ENCODE measurements around the gene SLC47A2. TPM values are rescaled to one million over a fixed set of nuclear protein-coding genes. Genes with fewer than 3 reads are reported as not detected.

SLC47A2 gene
- total RNA-seq, 2 donors from 2014 or later = not detected

- Histone ChIP-seq H3K9me3 (no peaks in the 10 kb centered on the region), H3K27ac (no peak overlapping the region), H3K36me3 (no peaks in the 10 kb centered on the region), H3K4me1 (replicated peaks) (no peaks in the 10 kb centered on the region), H3K27me3 (replicated peaks; ENCODE audit: insufficient read depth) (no peaks in the 10 kb centered on the region), H3K4me3 (no peak overlapping the region)
- intact Hi-C loops (cut with DNase I) = no loop called here
- WGBS = 94% methylated on average over 10 of the region's 10 CpGs
- TF ChIP-seq POLR2A (IDR thresholded peaks at IDR 0.05) = no peak
- no peak for TF ChIP-seq POLR2AphosphoS5 (IDR thresholded peaks at IDR 0.05)
- no peak for TF ChIP-seq CTCF (IDR thresholded peaks at IDR 0.05)
- no peak for DNase-seq (ENCODE audit: low spot score)
Measured at GRCh38 chr17:19717411-19717908, 1.1 kb upstream of the SLC47A2 start.

GRCh38 chr17:19717031-19717360 lies 612 bp upstream of the SLC47A2 start:
- H3K9me3 ChIP-seq = no peaks in the 10 kb centered on the region
- H3K27me3 ChIP-seq (replicated peaks; ENCODE audit: insufficient read depth) = no peaks in the 10 kb centered on the region
- no peak overlapping the region for H3K27ac ChIP-seq
- no peaks in the 10 kb centered on the region for H3K36me3 ChIP-seq
- TF ChIP-seq POLR2AphosphoS5 (IDR thresholded peaks at IDR 0.05) (no peak), POLR2A (IDR thresholded peaks at IDR 0.05) (no peak), CTCF (IDR thresholded peaks at IDR 0.05) (no peak)
- DNase-seq (ENCODE audit: low spot score) = no peak
- intact Hi-C loops (cut with DNase I) = no loop called here
- no peaks in the 10 kb centered on the region for H3K4me1 ChIP-seq (replicated peaks)
- 98% methylated on average over 7 of the region's 7 CpGs for WGBS
- no peak overlapping the region for H3K4me3 ChIP-seq

GRCh38 chr17:19714542-19715411 lies 1.6 kb downstream of the SLC47A2 start:
- 82% methylated on average over 24 of the region's 27 CpGs for WGBS
- Histone ChIP-seq H3K4me3 (no peak overlapping the region), H3K36me3 (no peaks in the 10 kb centered on the region), H3K27ac (no peak overlapping the region), H3K27me3 (replicated peaks; ENCODE audit: insufficient read depth) (no peaks in the 10 kb centered on the region), H3K4me1 (replicated peaks) (no peaks in the 10 kb centered on the region), H3K9me3 (no peaks in the 10 kb centered on the region)
- DNase-seq (ENCODE audit: low spot score) = no peak
- TF ChIP-seq CTCF (IDR thresholded peaks at IDR 0.05) (no peak), POLR2AphosphoS5 (IDR thresholded peaks at IDR 0.05) (no peak), POLR2A (IDR thresholded peaks at IDR 0.05) (no peak)
- intact Hi-C loops (cut with DNase I) = no loop called here

GRCh38 chr17:19713901-19714361 lies 2.5 kb downstream of the SLC47A2 start:
- intact Hi-C loops (cut with DNase I) = no loop called here
- Histone ChIP-seq H3K27ac (no peak overlapping the region), H3K36me3 (no peaks in the 10 kb centered on the region), H3K9me3 (no peaks in the 10 kb centered on the region), H3K4me1 (replicated peaks) (no peaks in the 10 kb centered on the region), H3K27me3 (replicated peaks; ENCODE audit: insufficient read depth) (no peaks in the 10 kb centered on the region), H3K4me3 (no peak overlapping the region)
- no peak for DNase-seq (ENCODE audit: low spot score)
- 94% methylated on average over 28 of the region's 28 CpGs for WGBS
- TF ChIP-seq POLR2AphosphoS5 (IDR thresholded peaks at IDR 0.05) (no peak), POLR2A (IDR thresholded peaks at IDR 0.05) (no peak), CTCF (IDR thresholded peaks at IDR 0.05) (no peak)

- Histone ChIP-seq H3K4me1 (replicated peaks) (no peaks in the 10 kb centered on the region), H3K27ac (no peak overlapping the region), H3K9me3 (no peaks in the 10 kb centered on the region), H3K4me3 (no peak overlapping the region), H3K27me3 (replicated peaks; ENCODE audit: insufficient read depth) (no peaks in the 10 kb centered on the region), H3K36me3 (no peaks in the 10 kb centered on the region)
- 89% methylated on average over 16 of the region's 16 CpGs for whole genome bisulfite sequencing
- no peak for TF ChIP-seq POLR2AphosphoS5 (IDR thresholded peaks at IDR 0.05)
- no peak for TF ChIP-seq CTCF (IDR thresholded peaks at IDR 0.05)
- no peak for TF ChIP-seq POLR2A (IDR thresholded peaks at IDR 0.05)
- intact Hi-C loops (cut with DNase I) = no loop called here
- no peak for DNase-seq (ENCODE audit: low spot score)
Measured at GRCh38 chr17:19713462-19713861, 2.9 kb downstream of the SLC47A2 start.
